IMR-90 (cell line): ENCODE data around the gene L3MBTL4. TPM values are rescaled to one million over a fixed set of nuclear protein-coding genes. Genes with fewer than 3 reads are reported as not detected.

ENCODE experiments used
- ATAC-seq: fragments of 200-7000 bp; cut with Tn5 transposase; 2 replicates; pipeline ENCODE4 v1.9.1; 2020; ENCODE audit warnings: low read depth, mild to moderate bottlenecking, moderate library complexity
- BruUV-seq: library from RNA; stranded (reverse); fragments of 400-500 nt; replicated peaks from 2 replicates; lab custom pipeline; 2021; lab: Mats Ljungman, UMichigan
- CTCF ChIA-PET: fragments of 300-600 bp; formaldehyde crosslinking; extraction: SDS; loops from one replicate; lab custom pipeline; 2021; ENCODE audit warnings: antibody characterized with exemption; lab: Yijun Ruan, JAX
- POLR2A ChIA-PET: fragments of 300-600 bp; sonication (Branson Sonifier 250); formaldehyde crosslinking; loops from one replicate; lab custom pipeline; 2022; ENCODE audit warnings: antibody characterized with exemption; ENCODE audit not compliant: unreplicated experiment; lab: Charles Lee
- DNase-seq: peaks from one replicate; pipeline ENCODE4 v3.0.0; 2013
- H2AFZ ChIP-seq: replicated peaks from 2 replicates; pipeline ENCODE3; 2013; ENCODE audit warnings: low read length, mild to moderate bottlenecking; ENCODE audit not compliant: poor library complexity
- H2AK5ac ChIP-seq: 2 replicates; pipeline ENCODE4 v1.6.1; 2013; ENCODE audit warnings: low read depth, low read length, inconsistent platforms
- H2AK9ac ChIP-seq: replicated peaks from 2 replicates; pipeline ENCODE3; 2013; ENCODE audit warnings: mild to moderate bottlenecking, low read depth, low read length, moderate library complexity; ENCODE audit not compliant: poor library complexity
- H2BK120ac ChIP-seq: 2 replicates; pipeline ENCODE4 v1.6.1; 2013; ENCODE audit warnings: low read depth, low read length, inconsistent platforms
- H2BK15ac ChIP-seq: 3 replicates; pipeline ENCODE4 v1.6.1; 2013; ENCODE audit warnings: low read depth, low read length, inconsistent platforms
- H2BK20ac ChIP-seq: 2 replicates; pipeline ENCODE4 v1.6.1; 2013; ENCODE audit warnings: low read depth, mild to moderate bottlenecking, inconsistent platforms, low read length, moderate library complexity
- H2BK5ac ChIP-seq: 2 replicates; pipeline ENCODE4 v1.6.1; 2013; ENCODE audit warnings: mild to moderate bottlenecking, low read depth, low read length, inconsistent platforms; ENCODE audit not compliant: poor library complexity, severe bottlenecking
- H3K14ac ChIP-seq: replicated peaks from 2 replicates; pipeline ENCODE4 v1.6.1; 2013; ENCODE audit warnings: low read depth, low read length, inconsistent platforms
- H3K18ac ChIP-seq: 2 replicates; pipeline ENCODE4 v1.6.1; 2013; ENCODE audit warnings: low read depth, low read length, control low read depth
- H3K23ac ChIP-seq: 2 replicates; pipeline ENCODE4 v1.6.1; 2013; ENCODE audit warnings: low read depth, low read length, inconsistent platforms
- H3K27ac ChIP-seq: 2 replicates; pipeline ENCODE4 v1.5.1; 2013; ENCODE audit warnings: mild to moderate bottlenecking, control low read depth, low read length; ENCODE audit not compliant: insufficient read depth
- H3K27me3 ChIP-seq: 2 replicates; pipeline ENCODE4 v1.6.1; 2013; ENCODE audit warnings: low read length; ENCODE audit not compliant: control insufficient read depth, insufficient read depth
- H3K36me3 ChIP-seq: 2 replicates; pipeline ENCODE4 v1.6.1; 2013; ENCODE audit warnings: low read length, mixed read lengths; ENCODE audit not compliant: control insufficient read depth, insufficient read depth
- H3K4ac ChIP-seq: 2 replicates; pipeline ENCODE4 v1.6.1; 2013; ENCODE audit warnings: low read depth, low read length, inconsistent platforms
- H3K4me1 ChIP-seq: 2 replicates; pipeline ENCODE4 v1.6.1; 2013; ENCODE audit warnings: low read length, mixed read lengths; ENCODE audit not compliant: control insufficient read depth, insufficient read depth
- H3K4me2 ChIP-seq: 2 replicates; pipeline ENCODE4 v1.6.1; 2013; ENCODE audit warnings: low read depth, mild to moderate bottlenecking, control low read depth, low read length, moderate library complexity
- H3K4me3 ChIP-seq: 2 replicates; pipeline ENCODE4 v1.5.1; 2013; ENCODE audit warnings: low read depth, mild to moderate bottlenecking, control low read depth, low read length, moderate library complexity; ENCODE audit not compliant: insufficient read depth
- H3K56ac ChIP-seq: 2 replicates; pipeline ENCODE4 v1.6.1; 2013; ENCODE audit warnings: low read length, inconsistent platforms; ENCODE audit not compliant: insufficient read depth; ENCODE audit errors: extremely low read depth
- H3K79me1 ChIP-seq, 2 experiments: 2 replicates each; pipeline ENCODE4 v1.6.1; 2013; ENCODE audit warnings: low read length in 2 of 2, inconsistent platforms in 1 of 2, low read depth in 1 of 2
- H3K9ac ChIP-seq: 2 replicates; pipeline ENCODE4 v1.6.1; 2013; ENCODE audit warnings: low read depth, low read length, control low read depth
- H3K9me1 ChIP-seq: 2 replicates; pipeline ENCODE4 v1.6.1; 2013; ENCODE audit warnings: low read length, inconsistent platforms; ENCODE audit not compliant: insufficient read depth
- H3K9me3 ChIP-seq: 2 replicates; pipeline ENCODE4 v1.6.1; 2013; ENCODE audit warnings: low read length; ENCODE audit not compliant: control insufficient read depth, insufficient read depth
- H4K20me1 ChIP-seq: 2 replicates; pipeline ENCODE4 v1.6.1; 2013; ENCODE audit warnings: low read length, inconsistent platforms; ENCODE audit not compliant: insufficient read depth
- H4K5ac ChIP-seq: 2 replicates; pipeline ENCODE4 v1.6.1; 2013; ENCODE audit warnings: mild to moderate bottlenecking, low read depth, low read length, control low read depth
- H4K8ac ChIP-seq, 2 experiments: 2 replicates each; pipeline ENCODE4 v1.6.1; 2013; ENCODE audit warnings: low read depth in 2 of 2, low read length in 2 of 2, control low read depth in 1 of 2, inconsistent platforms in 1 of 2
- H4K91ac ChIP-seq: 2 replicates; pipeline ENCODE4 v1.6.1; 2013; ENCODE audit warnings: low read depth, low read length, inconsistent platforms; ENCODE audit not compliant: insufficient read depth
- BHLHE40 ChIP-seq: fragments of 150-350 bp; IDR thresholded peaks from 2 replicates; pipeline ENCODE4 v1.6.1; 2016; ENCODE audit warnings: mild to moderate bottlenecking, low read depth, low read length
- CHD1 ChIP-seq: IDR thresholded peaks from 2 replicates; pipeline ENCODE4 v1.6.1; 2012; ENCODE audit warnings: low read depth, low read length, improper control_type of control experiment
- MAFK ChIP-seq: IDR thresholded peaks from 2 replicates; pipeline ENCODE4 v1.6.1; 2012; ENCODE audit warnings: low read depth, low read length, improper control_type of control experiment
- RCOR1 ChIP-seq: IDR thresholded peaks from 2 replicates; pipeline ENCODE4 v1.6.1; 2012; ENCODE audit warnings: mild to moderate bottlenecking, low read length, improper control_type of control experiment; ENCODE audit not compliant: insufficient replicate concordance
- RFX5 ChIP-seq: IDR thresholded peaks from 2 replicates; pipeline ENCODE4 v1.8.0; 2012; ENCODE audit warnings: low read depth, mild to moderate bottlenecking, low read length, moderate library complexity
- SMC3 ChIP-seq: fragments of 150-350 bp; IDR thresholded peaks from 2 replicates; pipeline ENCODE4 v1.6.1; 2016; ENCODE audit warnings: low read depth, mild to moderate bottlenecking, antibody characterized with exemption, low read length, moderate library complexity
- WGBS, 2 experiments: methylation state at CpG; one replicate each; pipeline versions ENCODE4 v1.1.5 to v1.1.7; 2013; ENCODE audit warnings: missing lambda C conversion rate in 2 of 2; ENCODE audit not compliant: insufficient read length in 1 of 2; ENCODE audit errors: extremely low coverage in 2 of 2; 5-methylcytosine and 5-hydroxymethylcytosine counted together
- dilution Hi-C: fragments of 300-500 bp; cut with HindIII; formaldehyde crosslinking; loops from one replicate; pipeline ENCODE4 v1.14.3; 2018; ENCODE audit warnings: low sequenced_read_pairs; ENCODE audit not compliant: unreplicated experiment
- in situ Hi-C: fragments of 300-500 bp; cut with MboI; formaldehyde crosslinking; loops from 3 replicates; pipeline ENCODE4 v1.14.3; 2019; ENCODE audit warnings: low sequenced_read_pairs, inconsistent platforms, mixed read lengths
- intact Hi-C: fragments of 100-400 bp; cut with micrococcal nuclease; formaldehyde crosslinking; loops from 2 replicates; pipeline ENCODE4 v1.10.0; 2022
- polyA plus RNA-seq, 3 experiments: library from polyadenylated mRNA; depleted of rRNA; stranded (reverse); fragments of >200 nt; gene quantifications; 2 replicates each; pipeline ENCODE4 v1.2.3, GENCODE V29; 2012; ENCODE audit warnings: low replicate concordance in 1 of 3
- total RNA-seq: library from RNA; depleted of rRNA; stranded (reverse); fragments of >200 nt; gene quantifications from 2 replicates; pipeline ENCODE4 v1.2.3, GENCODE V29; 2012

L3MBTL4 gene
- total and polyA plus RNA-seq, 2 of the 4 experiments (the other 2 are of a cell fraction): under 0.01 to 0.02 TPM

GRCh38 chr18:6357668-6358067 lies 57.0 kb downstream of the L3MBTL4 start:
- no peak for ATAC-seq
- intact Hi-C loops: no loop called here
- Histone ChIP-seq H3K79me1 (no peaks in the 10 kb centered on the region), H2BK5ac (no peak overlapping the region), H3K9ac (no peak overlapping the region), H2AK5ac (no peak overlapping the region), H3K4me2 (no peak overlapping the region), H2BK120ac (no peak overlapping the region), H3K18ac (no peak overlapping the region), H3K9me1 (no peaks in the 10 kb centered on the region), H3K36me3 (no peaks in the 10 kb centered on the region), H3K14ac (no peak overlapping the region), H3K27me3 (no peaks in the 10 kb centered on the region), H3K9me3 (no peaks in the 10 kb centered on the region), H3K23ac (no peak overlapping the region), H3K4me3 (no peak overlapping the region), H3K27ac (no peak overlapping the region), H2BK20ac (no peak overlapping the region), H4K8ac (no peak overlapping the region), H4K20me1 (no peaks in the 10 kb centered on the region), H2AFZ (no peak overlapping the region), H3K4me1 (no peaks in the 10 kb centered on the region), H4K91ac (no peak overlapping the region), H3K4ac (no peak overlapping the region), H3K56ac (no peak overlapping the region), H2AK9ac (no peak overlapping the region), H4K5ac (no peak overlapping the region), H2BK15ac (no peak overlapping the region)
- no TSS peak for BruUV-seq
- CTCF ChIA-PET: interaction anchor here (0.6 kb wide), 1 partner anchor 1092 kb away, joined by 3 read pairs; no protein-coding TSS in a partner anchor
- no peak for DNase-seq
- dilution Hi-C loops: no loop called here
- in situ Hi-C loops: no loop called here
- WGBS, 2 experiments: 68% methylated on average over 3 of the region's 5 CpGs; no CpG with 5 or more reads in 1 of the 2 experiments
- POLR2A ChIA-PET: no interaction called here
- TF ChIP-seq RFX5 (no peak), BHLHE40 (no peak), SMC3 (no peak), CHD1 (no peak), MAFK (no peak), RCOR1 (no peak)
